HG03045 (cell line): ENCODE results near the gene ACTG2.

Experiments
- ATAC-seq: cut with Tn5 transposase; IDR thresholded peaks from one replicate; pipeline ENCODE4 v1.9.1; 2021; ENCODE audit warnings: mild to moderate bottlenecking, moderate library complexity; ENCODE audit not compliant: unreplicated experiment

ACTG2 gene

GRCh38 chr2:73963385-73964120 lies 70.7 kb downstream of the ACTG2 start:
- ATAC-seq, result no peak

GRCh38 chr2:73964223-73964622 lies 71.4 kb downstream of the ACTG2 start:
- ATAC-seq, result no peak

GRCh38 chr2:73965053-73965452 lies 72.2 kb downstream of the ACTG2 start:
- no peak for ATAC-seq

GRCh38 chr2:73968357-73968937 lies 75.6 kb downstream of the ACTG2 start:
- no peak for ATAC-seq

- ATAC-seq, result no peak
These were observed 76.5 kb downstream of the ACTG2 start for GRCh38 chr2:73969356-73969755.
